ENCODE results near the gene SP140L. TPM values are rescaled to one million over a fixed set of nuclear protein-coding genes. Genes with fewer than 3 reads are reported as not detected.
A peak's percentile ranks its signal among the peaks of the same experiment; 100 is the strongest.

Gene SP140L
- total and polyA plus RNA-seq, 8 donors = 14.7 to 24.9 (median 15.9) TPM

- H3K36me3 ChIP-seq = peaks cover 0 to 59% of the 10 kb centered on the region in 2 donors
- ATAC-seq = no peak
- no peak for TF ChIP-seq CTCF (IDR thresholded peaks at IDR 0.05)
These were observed 116.5 kb downstream of the SP140L start for GRCh38 chr2:230443541-230443940.

DNA sequence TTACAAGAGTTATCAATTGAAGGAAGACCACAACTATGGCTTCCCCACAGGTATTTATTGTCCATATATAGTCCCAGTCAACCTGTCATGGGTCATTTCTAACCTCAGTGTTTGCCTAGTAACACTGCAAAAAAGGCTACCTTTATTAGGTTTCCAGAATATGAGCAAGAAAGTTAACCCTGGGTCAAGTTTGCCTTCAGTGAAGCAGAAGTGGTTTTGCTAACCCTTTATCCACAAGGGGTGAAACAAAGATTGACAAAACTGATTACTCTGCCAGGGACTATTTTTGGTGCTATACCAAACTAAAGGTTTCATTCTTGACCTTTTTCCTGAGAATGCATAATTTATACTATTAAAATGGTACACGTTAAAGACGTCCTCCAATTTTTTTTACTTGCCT, 117.8 kb downstream of the SP140L start:
- no peaks in the 10 kb centered on the region for H3K9me3 ChIP-seq
- H3K27ac ChIP-seq = no peak overlapping the region
- H3K4me1 ChIP-seq = peaks cover 8 to 62% of the 10 kb centered on the region in 2 donors
- no peak overlapping the region for H3K4me3 ChIP-seq
- intact Hi-C loops (cut with DNase I) = no loop called here
- TF ChIP-seq CTCF (IDR thresholded peaks at IDR 0.05) = no peak
- DNase-seq = no peak
- peaks cover 0 to 72% of the 10 kb centered on the region in 2 donors for H3K36me3 ChIP-seq
- ATAC-seq = no peak
- H3K27me3 ChIP-seq = no peaks in the 10 kb centered on the region

More at GRCh38 chr2:230443541-230443940, 116.5 kb downstream of the SP140L start:
- Histone ChIP-seq H3K9me3 (no peaks in the 10 kb centered on the region), H3K27me3 (no peaks in the 10 kb centered on the region), H3K4me3 (no peak overlapping the region), H3K27ac (peak overlapping the region in 1 of 2 donors; percentile 29), H3K4me1 (peaks cover 17 to 69% of the 10 kb centered on the region in 2 donors)
- DNase-seq = no peak
- intact Hi-C loops (cut with DNase I) = no loop called here

- DNase-seq (no peak), ATAC-seq (no peak)
- Histone ChIP-seq H3K27me3 (no peaks in the 10 kb centered on the region), H3K9me3 (no peaks in the 10 kb centered on the region), H3K36me3 (peaks cover 0 to 87% of the 10 kb centered on the region in 2 donors), H3K4me3 (no peak overlapping the region), H3K4me1 (peaks cover 0 to 40% of the 10 kb centered on the region in 2 donors), H3K27ac (peak overlapping the region in 1 of 2 donors; percentile 54)
- no peak for TF ChIP-seq CTCF (IDR thresholded peaks at IDR 0.05)
- intact Hi-C loops (cut with DNase I) = no loop called here
These were observed 120.0 kb downstream of the SP140L start for GRCh38 chr2:230447036-230447435.

DNA sequence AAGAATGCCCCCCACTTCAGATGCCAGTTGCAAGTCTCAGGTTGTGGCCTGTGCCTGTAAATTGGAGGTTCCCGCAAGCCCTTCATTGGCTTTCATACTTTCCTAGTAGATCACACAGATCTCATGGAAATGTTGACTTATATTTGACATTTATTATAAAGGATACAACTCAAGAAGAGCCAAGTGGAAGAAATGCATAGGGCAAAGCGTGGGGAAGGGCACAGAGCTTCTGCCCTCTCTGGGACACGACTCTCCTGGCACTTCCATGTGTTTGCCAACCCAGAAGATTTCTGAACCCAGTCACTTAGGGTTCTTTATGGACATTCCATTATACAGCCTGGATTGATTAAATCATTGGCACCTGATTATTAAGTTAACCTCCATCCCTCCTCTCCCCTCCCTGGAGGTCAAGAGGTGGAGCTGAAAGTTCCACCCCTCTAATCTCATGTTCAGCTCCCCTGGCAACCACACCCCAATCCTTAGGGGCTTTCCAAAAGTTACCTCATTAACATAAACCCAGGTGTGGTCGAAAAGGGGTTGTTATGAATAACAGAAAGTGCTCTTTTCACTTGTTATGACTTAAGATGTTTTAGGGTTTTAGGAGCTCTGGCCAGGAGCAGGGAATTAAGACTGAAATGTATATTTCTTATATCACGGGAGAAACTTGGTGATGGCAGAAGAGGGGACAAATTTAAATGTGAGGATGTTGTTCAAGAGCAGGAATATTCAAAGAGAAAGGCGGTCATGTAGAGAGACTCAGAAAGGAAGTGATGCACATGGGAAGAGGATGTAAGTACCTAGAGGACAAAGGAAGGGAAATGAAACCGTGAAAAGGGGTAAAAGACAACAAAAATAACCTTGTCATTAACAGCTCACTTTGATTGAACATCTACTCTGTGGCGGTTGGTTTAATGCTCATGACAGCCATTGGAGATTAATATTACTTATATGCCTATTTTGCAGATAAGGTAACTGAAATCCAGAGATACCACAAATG, 120.8 kb downstream of the SP140L start:
- Histone ChIP-seq H3K27ac (peak overlapping the region in 1 of 2 donors; percentile 54), H3K9me3 (no peaks in the 10 kb centered on the region), H3K27me3 (no peaks in the 10 kb centered on the region), H3K4me1 (peaks cover 0 to 34% of the 10 kb centered on the region in 2 donors), H3K4me3 (no peak overlapping the region), H3K36me3 (peaks cover 0 to 90% of the 10 kb centered on the region in 2 donors)
- ATAC-seq = no peak
- TF ChIP-seq CTCF (IDR thresholded peaks at IDR 0.05) = no peak
- intact Hi-C loops (cut with DNase I) = no loop called here
- DNase-seq = no peak

DNA sequence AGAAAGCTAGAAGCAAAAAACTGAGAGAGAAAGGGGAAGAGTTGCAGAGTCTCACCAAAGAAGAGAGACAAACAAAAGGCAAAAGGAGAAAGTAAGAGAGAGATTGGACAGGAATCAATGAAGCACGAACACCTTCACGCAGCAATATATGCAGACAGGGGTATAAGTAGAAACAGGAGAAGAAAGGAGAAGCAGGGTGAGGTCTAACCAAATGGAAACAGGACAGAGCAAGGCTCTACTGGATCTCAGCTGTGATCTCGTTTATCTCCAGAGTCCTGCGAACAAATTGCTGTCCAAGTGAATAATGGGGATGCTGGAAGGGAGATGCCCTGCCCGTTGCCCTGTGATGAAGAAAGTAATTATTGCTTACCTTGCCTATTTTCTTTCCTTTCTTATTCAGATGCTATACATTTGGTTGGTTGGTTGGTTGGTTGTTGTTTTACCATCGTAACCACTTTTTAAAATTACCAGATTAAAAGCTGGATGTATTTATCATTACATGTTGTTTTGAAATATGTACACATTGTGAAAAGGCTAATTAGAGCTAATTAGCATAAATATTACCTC, 123.0 kb downstream of the SP140L start:
- no peak overlapping the region for H3K27ac ChIP-seq
- no peak for TF ChIP-seq CTCF (IDR thresholded peaks at IDR 0.05)
- H3K27me3 ChIP-seq = no peaks in the 10 kb centered on the region
- no peak for DNase-seq
- peaks cover 0 to 31% of the 10 kb centered on the region in 2 donors for H3K4me1 ChIP-seq
- ATAC-seq = no peak
- H3K4me3 ChIP-seq = no peak overlapping the region
- peaks cover 0 to 72% of the 10 kb centered on the region in 2 donors for H3K36me3 ChIP-seq
- intact Hi-C loops (cut with DNase I) = no loop called here
- H3K9me3 ChIP-seq = no peaks in the 10 kb centered on the region
